ENCODE measurements around the gene GREB1L. TPM values are rescaled to one million over a fixed set of nuclear protein-coding genes. Genes with fewer than 3 reads are reported as not detected.

The GREB1L gene
- total RNA-seq, 4 donors from 2014 or later: 6.2 to 14.9 (median 10.4) TPM

DNA sequence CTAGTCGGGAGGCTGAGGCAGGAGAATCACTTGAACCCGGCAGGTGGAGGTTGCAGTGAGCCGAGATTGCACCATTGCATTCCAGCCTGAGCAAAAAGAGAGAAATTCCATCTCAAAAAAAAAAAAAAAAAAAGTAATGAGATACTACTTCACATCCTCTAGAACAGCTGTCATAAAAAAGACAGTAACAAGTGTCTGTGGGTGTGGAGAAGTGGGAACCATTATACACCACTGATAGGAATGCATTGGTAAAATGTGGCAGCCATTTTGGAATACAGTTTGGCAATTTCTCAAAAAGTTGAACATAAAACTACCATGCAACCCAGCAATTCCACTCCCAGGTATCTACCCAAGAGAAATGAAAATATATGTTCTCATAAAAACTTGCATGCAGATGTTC is 166.6 kb downstream of the GREB1L start:
- Histone ChIP-seq H3K36me3 (no peaks in the 10 kb centered on the region), H3K27ac (no peak overlapping the region), H3K27me3 (no peaks in the 10 kb centered on the region), H3K9me3 (no peaks in the 10 kb centered on the region), H3K4me3 (no peak overlapping the region), H3K4me1 (no peaks in the 10 kb centered on the region)
- TF ChIP-seq, protein P1, sequence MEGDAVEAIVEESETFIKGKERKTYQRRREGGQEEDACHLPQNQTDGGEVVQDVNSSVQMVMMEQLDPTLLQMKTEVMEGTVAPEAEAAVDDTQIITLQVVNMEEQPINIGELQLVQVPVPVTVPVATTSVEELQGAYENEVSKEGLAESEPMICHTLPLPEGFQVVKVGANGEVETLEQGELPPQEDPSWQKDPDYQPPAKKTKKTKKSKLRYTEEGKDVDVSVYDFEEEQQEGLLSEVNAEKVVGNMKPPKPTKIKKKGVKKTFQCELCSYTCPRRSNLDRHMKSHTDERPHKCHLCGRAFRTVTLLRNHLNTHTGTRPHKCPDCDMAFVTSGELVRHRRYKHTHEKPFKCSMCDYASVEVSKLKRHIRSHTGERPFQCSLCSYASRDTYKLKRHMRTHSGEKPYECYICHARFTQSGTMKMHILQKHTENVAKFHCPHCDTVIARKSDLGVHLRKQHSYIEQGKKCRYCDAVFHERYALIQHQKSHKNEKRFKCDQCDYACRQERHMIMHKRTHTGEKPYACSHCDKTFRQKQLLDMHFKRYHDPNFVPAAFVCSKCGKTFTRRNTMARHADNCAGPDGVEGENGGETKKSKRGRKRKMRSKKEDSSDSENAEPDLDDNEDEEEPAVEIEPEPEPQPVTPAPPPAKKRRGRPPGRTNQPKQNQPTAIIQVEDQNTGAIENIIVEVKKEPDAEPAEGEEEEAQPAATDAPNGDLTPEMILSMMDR (IDR thresholded peaks at IDR 0.05): no peak
- no peak for TF ChIP-seq POLR2A (IDR thresholded peaks at IDR 0.05)
- TF ChIP-seq POLR2AphosphoS5 (IDR thresholded peaks at IDR 0.05): no peak
- no peak for TF ChIP-seq EP300 (IDR thresholded peaks at IDR 0.05)
- ATAC-seq: no peak
- 73 to 100% methylated on average over 1 to 2 of the region's 3 CpGs for WGBS, 2 donors (ENCODE audit: low coverage in 1 of 2)

DNA sequence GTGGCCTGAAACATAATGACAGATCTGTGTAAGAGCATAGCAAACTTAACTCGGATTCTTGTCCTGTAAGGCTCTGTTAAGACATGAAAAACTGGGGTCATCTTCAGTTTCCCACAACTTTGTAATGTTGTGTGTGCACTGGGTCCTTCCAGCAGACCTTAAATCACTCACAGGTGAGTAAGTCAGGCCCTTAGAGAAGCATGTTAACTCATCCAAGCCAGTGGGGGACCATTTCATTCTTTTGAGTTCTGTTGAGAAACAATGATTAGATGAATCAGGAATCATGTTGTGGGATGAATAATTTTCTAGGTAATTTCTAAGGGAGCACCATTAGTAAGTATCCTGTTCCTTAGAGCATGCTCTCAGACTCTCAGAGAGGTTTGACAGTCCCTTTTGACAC is 191.4 kb downstream of the GREB1L start:
- 31 to 33% methylated on average over 1 of the region's 1 CpG for WGBS, 2 donors (ENCODE audit: low coverage in 1 of 2)

DNA sequence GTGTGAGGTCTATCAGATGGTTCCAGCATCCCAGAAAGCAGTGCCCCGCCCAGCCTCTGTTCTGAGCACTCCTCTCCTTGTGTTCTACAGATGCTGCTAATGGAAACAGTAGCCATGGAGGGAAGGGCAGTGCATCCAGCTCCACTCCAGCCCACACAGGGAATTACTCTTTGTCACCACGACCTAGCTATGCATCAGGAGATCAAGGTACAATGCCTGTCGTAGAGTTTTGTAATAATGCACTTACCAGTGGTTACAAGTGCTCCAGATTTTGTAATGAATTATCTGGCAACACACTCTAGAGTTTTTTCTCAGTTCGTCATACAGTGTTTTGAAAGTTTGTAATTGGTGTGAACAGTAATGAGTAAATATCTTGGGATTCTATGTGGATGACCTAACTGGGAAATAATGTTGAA is 197.4 kb downstream of the GREB1L start:
- peak; percentile 60 for ATAC-seq
- 56 to 68% methylated on average over 4 of the region's 4 CpGs for WGBS, 2 donors (ENCODE audit: low coverage in 1 of 2)

More for the DNA sequence above, 191.4 kb downstream of the GREB1L start:
- no peaks in the 10 kb centered on the region for H3K36me3 ChIP-seq
- ATAC-seq: no peak
- H3K4me1 ChIP-seq: peaks cover 0 to 7% (median 0%) of the 10 kb centered on the region in 3 donors
- H3K9me3 ChIP-seq: no peaks in the 10 kb centered on the region
- H3K27me3 ChIP-seq: no peaks in the 10 kb centered on the region
- TF ChIP-seq EP300 (IDR thresholded peaks at IDR 0.05) (no peak), POLR2A (IDR thresholded peaks at IDR 0.05) (no peak)
- TF ChIP-seq, protein P1 (IDR thresholded peaks at IDR 0.05): no peak
- no peak overlapping the region for H3K27ac ChIP-seq
- H3K4me3 ChIP-seq: no peak overlapping the region

DNA sequence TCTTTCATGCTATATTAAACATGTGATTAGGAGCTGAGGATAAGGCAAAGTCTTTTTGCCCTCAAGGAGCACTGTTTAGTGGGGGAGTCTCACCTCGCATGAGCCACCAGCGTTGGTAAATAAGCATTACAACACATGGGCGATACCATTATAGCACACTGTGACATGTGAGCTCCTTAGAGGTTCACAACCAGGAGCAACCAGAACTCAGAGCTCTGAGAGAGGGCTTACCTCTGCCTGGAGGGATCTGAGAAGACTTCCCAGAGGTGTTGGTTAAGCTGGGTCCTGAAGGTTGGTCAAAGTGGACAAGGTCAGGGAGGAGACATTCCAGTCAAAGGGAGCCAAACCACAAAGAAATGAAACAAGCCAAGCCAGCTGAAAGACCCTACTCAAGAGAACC is 199.6 kb downstream of the GREB1L start:
- no peak for ATAC-seq
- H3K27ac ChIP-seq: no peak overlapping the region
- no peaks in the 10 kb centered on the region for H3K4me1 ChIP-seq
- no peaks in the 10 kb centered on the region for H3K9me3 ChIP-seq
- 69 to 96% methylated on average over 3 of the region's 3 CpGs for WGBS, 2 donors (ENCODE audit: low coverage in 1 of 2)
- no peaks in the 10 kb centered on the region for H3K27me3 ChIP-seq
- H3K36me3 ChIP-seq: no peaks in the 10 kb centered on the region
- no peak overlapping the region for H3K4me3 ChIP-seq
- no peak for TF ChIP-seq POLR2AphosphoS5 (IDR thresholded peaks at IDR 0.05)
- no peak for TF ChIP-seq EP300 (IDR thresholded peaks at IDR 0.05)
- TF ChIP-seq POLR2A (IDR thresholded peaks at IDR 0.05): no peak
- TF ChIP-seq, protein P1 (IDR thresholded peaks at IDR 0.05): no peak

More for the DNA sequence above, 197.4 kb downstream of the GREB1L start:
- H3K36me3 ChIP-seq: no peaks in the 10 kb centered on the region
- H3K4me3 ChIP-seq: no peak overlapping the region
- no peaks in the 10 kb centered on the region for H3K4me1 ChIP-seq
- H3K27ac ChIP-seq: no peak overlapping the region
- no peaks in the 10 kb centered on the region for H3K27me3 ChIP-seq
- no peaks in the 10 kb centered on the region for H3K9me3 ChIP-seq
- no peak for TF ChIP-seq POLR2AphosphoS5 (IDR thresholded peaks at IDR 0.05)
- no peak for TF ChIP-seq EP300 (IDR thresholded peaks at IDR 0.05)
- TF ChIP-seq, protein P1 (IDR thresholded peaks at IDR 0.05): no peak

DNA sequence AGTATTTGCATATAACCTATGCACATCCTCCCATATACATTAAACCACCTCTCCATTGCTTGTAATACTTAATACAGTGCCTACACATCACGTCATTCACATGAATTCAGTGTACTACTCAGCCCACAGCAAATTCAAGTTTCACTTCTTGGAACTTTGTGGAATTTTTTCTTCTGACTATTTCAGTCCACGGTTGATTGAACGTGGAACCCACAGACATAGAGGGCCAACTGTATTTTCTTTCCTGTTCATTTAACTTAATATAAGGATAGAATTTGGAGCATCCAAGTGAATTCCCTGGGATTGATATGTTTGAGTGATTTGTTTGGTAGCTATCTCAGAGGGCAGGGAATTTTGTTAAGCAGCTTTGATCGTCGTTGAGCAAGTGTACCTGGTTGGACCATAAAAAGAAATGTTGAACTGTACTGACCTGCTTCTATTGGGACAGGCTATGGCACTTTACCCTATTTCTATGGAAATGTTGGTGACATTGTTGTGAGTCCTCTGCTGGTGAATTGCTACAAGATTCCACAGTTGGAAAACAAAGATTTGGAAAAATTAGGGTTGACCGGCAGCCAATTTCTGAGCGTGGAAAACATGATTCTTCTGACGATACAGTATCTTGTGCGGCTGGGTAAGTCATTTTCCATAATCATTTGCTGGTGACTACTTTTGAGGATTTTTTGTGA is 201.9 kb downstream of the GREB1L start:
- WGBS, 2 donors (ENCODE audit: low coverage in 1 of 2): 65 to 67% methylated on average over 3 to 8 of the region's 9 CpGs

More for the DNA sequence above, 201.9 kb downstream of the GREB1L start:
- Histone ChIP-seq H3K4me3 (no peak overlapping the region), H3K9me3 (no peaks in the 10 kb centered on the region), H3K4me1 (no peaks in the 10 kb centered on the region), H3K27me3 (no peaks in the 10 kb centered on the region), H3K27ac (no peak overlapping the region), H3K36me3 (no peaks in the 10 kb centered on the region)
- ATAC-seq: no peak
- TF ChIP-seq POLR2AphosphoS5 (IDR thresholded peaks at IDR 0.05) (no peak), EP300 (IDR thresholded peaks at IDR 0.05) (no peak), POLR2A (IDR thresholded peaks at IDR 0.05) (no peak)
- TF ChIP-seq, protein P1 (IDR thresholded peaks at IDR 0.05): no peak
